Tibial nerve (tissue), 4 donors: ENCODE data around the gene OAS3. TPM values are rescaled to one million over a fixed set of nuclear protein-coding genes. Genes with fewer than 3 reads are reported as not detected.

ENCODE experiments used
- DNase-seq, 2 donors: peaks; one replicate each; pipeline ENCODE4 v3.0.0-alpha.2; 2019; ENCODE audit warnings: low spot score in 2 of 2
- H3K27ac ChIP-seq, 4 donors: fragments of 200-600 bp; sonication (generic) in 3 of 4; one replicate each; pipeline ENCODE4 v1.5.1; 2017 to 2019; ENCODE audit warnings: mild to moderate bottlenecking in 1 of 4
- H3K27me3 ChIP-seq, 2 donors: fragments of 200-600 bp; sonication (generic) in 1 of 2; one replicate each; pipeline versions ENCODE4 v1.5.1 to v1.6.0; 2017 to 2019
- H3K36me3 ChIP-seq, 3 donors: fragments of 200-600 bp; sonication (generic); one replicate each; pipeline ENCODE4 v1.5.1; 2018 to 2019
- H3K4me1 ChIP-seq, 4 donors: fragments of 200-600 bp; sonication (generic) in 3 of 4; one replicate each; pipeline ENCODE4 v1.5.1; 2017 to 2019
- H3K4me3 ChIP-seq, 4 donors: fragments of 200-600 bp; sonication (generic) in 3 of 4; one replicate each; pipeline ENCODE4 v1.5.1; 2017 to 2019; ENCODE audit warnings: mild to moderate bottlenecking in 1 of 4, moderate library complexity in 1 of 4
- H3K9me3 ChIP-seq, 4 donors: fragments of 200-600 bp; sonication (generic) in 3 of 4; one replicate each; pipeline ENCODE4 v1.5.1; 2017 to 2019
- CTCF ChIP-seq, 5 experiments: fragments of 200-600 bp in 3 of 5; fragments of 450-650 bp in 2 of 5; sonication (generic) in 3 of 5; IDR thresholded peaks; one replicate each; pipeline ENCODE4 v1.5.1; 2016 to 2019; ENCODE audit warnings: antibody characterized with exemption in 5 of 5, mild to moderate bottlenecking in 3 of 5, moderate library complexity in 2 of 5
- EP300 ChIP-seq, 2 donors: sonication (generic); formaldehyde crosslinking; IDR thresholded peaks; one replicate each; pipeline ENCODE4 v1.6.1; 2017; ENCODE audit warnings: antibody characterized with exemption in 2 of 2, mild to moderate bottlenecking in 1 of 2
- POLR2A ChIP-seq, 2 donors: fragments of 450-650 bp; IDR thresholded peaks; one replicate each; pipeline ENCODE4 v1.6.1; 2017; ENCODE audit warnings: antibody characterized with exemption in 2 of 2, mild to moderate bottlenecking in 2 of 2, moderate library complexity in 2 of 2
- WGBS, 2 donors: methylation state at CpG; one replicate each; pipeline ENCODE4 v1.1.5; 2018; 5-methylcytosine and 5-hydroxymethylcytosine counted together
- total RNA-seq, 4 donors: library from RNA; depleted of rRNA; stranded (reverse); fragments of >200 nt; gene quantifications; one replicate each; pipeline ENCODE4 v1.1.0, GENCODE V29; 2016

Gene OAS3, protein sequence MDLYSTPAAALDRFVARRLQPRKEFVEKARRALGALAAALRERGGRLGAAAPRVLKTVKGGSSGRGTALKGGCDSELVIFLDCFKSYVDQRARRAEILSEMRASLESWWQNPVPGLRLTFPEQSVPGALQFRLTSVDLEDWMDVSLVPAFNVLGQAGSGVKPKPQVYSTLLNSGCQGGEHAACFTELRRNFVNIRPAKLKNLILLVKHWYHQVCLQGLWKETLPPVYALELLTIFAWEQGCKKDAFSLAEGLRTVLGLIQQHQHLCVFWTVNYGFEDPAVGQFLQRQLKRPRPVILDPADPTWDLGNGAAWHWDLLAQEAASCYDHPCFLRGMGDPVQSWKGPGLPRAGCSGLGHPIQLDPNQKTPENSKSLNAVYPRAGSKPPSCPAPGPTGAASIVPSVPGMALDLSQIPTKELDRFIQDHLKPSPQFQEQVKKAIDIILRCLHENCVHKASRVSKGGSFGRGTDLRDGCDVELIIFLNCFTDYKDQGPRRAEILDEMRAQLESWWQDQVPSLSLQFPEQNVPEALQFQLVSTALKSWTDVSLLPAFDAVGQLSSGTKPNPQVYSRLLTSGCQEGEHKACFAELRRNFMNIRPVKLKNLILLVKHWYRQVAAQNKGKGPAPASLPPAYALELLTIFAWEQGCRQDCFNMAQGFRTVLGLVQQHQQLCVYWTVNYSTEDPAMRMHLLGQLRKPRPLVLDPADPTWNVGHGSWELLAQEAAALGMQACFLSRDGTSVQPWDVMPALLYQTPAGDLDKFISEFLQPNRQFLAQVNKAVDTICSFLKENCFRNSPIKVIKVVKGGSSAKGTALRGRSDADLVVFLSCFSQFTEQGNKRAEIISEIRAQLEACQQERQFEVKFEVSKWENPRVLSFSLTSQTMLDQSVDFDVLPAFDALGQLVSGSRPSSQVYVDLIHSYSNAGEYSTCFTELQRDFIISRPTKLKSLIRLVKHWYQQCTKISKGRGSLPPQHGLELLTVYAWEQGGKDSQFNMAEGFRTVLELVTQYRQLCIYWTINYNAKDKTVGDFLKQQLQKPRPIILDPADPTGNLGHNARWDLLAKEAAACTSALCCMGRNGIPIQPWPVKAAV
- total RNA-seq = 10 to 100 TPM in 2 of 4 donors, 1 to 10 TPM in 2; 5.7 to 16.5 (median 11.3) TPM

GRCh38 chr12:112937741-112938719, at the start of gene OAS3:
OAS3 (plus strand) TSS chr12:112938474; CDS start chr12:112938531, 57 bp downstream.
- H3K4me1 ChIP-seq = peaks cover 3 to 22% (median 13%) of the 10 kb centered on the region in 4 donors
- DNase-seq = peak; percentile 72 to 78
- 8 to 13% methylated on average over 39 to 49 of the region's 50 CpGs for WGBS, 2 donors
- peak within 1 kb of the TSS; percentile 51 to 83 (median 80) for H3K4me3 ChIP-seq
- H3K36me3 ChIP-seq = no peaks in the 10 kb centered on the region
- H3K27me3 ChIP-seq = no peaks in the 10 kb centered on the region
- TF ChIP-seq POLR2A (IDR thresholded peaks at IDR 0.05) (no peak), EP300 (IDR thresholded peaks at IDR 0.05) (peak; percentile 26 to 65), CTCF (IDR thresholded peaks at IDR 0.05) (no peak)
- H3K27ac ChIP-seq = peak within 1 kb of the TSS in 3 of 4 donors; percentile 73 to 84 (median 75)
- H3K9me3 ChIP-seq = no peaks in the 10 kb centered on the region

- no peak for TF ChIP-seq EP300 (IDR thresholded peaks at IDR 0.05)
- TF ChIP-seq CTCF (IDR thresholded peaks at IDR 0.05) = no peak
- no peak for TF ChIP-seq POLR2A (IDR thresholded peaks at IDR 0.05)
- Histone ChIP-seq H3K36me3 (no peaks in the 10 kb centered on the region), H3K9me3 (no peaks in the 10 kb centered on the region), H3K4me1 (no peaks in the 10 kb centered on the region), H3K27me3 (no peaks in the 10 kb centered on the region), H3K4me3 (no peak overlapping the region), H3K27ac (no peak overlapping the region)
- DNase-seq = no peak
- WGBS, 2 donors = 53 to 69% methylated on average over 6 of the region's 6 CpGs
These were observed 46.9 kb upstream of the OAS3 start for GRCh38 chr12:112891093-112892024.

DNA sequence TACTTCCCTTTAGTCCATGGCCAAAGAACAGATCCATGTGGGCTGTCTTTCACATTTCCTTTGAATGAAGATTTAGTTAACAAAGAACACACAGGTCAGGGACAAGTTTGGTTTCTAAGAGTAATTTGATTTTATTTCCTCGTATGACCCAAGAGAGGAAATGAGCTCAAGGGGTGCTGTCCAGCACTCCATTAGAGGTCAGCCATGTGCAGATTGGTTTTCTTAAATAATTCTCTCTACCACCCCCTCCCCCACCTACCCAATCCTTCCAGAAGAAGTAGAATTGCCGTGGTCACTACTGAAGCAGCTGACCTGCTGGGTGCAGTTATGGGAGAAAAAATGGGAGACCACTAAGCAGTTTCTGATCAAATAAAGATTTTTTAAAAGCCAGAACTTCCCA, 45.4 kb upstream of the OAS3 start:
- Histone ChIP-seq H3K4me3 (no peak overlapping the region), H3K27me3 (no peaks in the 10 kb centered on the region), H3K36me3 (no peaks in the 10 kb centered on the region), H3K9me3 (no peaks in the 10 kb centered on the region), H3K27ac (no peak overlapping the region), H3K4me1 (no peaks in the 10 kb centered on the region)
- DNase-seq = no peak
- 7 to 25% methylated on average over 2 of the region's 2 CpGs for WGBS, 2 donors
- TF ChIP-seq CTCF (IDR thresholded peaks at IDR 0.05) (no peak), EP300 (IDR thresholded peaks at IDR 0.05) (no peak)

GRCh38 chr12:112894128-112894527, 44.1 kb upstream of the OAS3 start:
- DNase-seq = no peak
- Histone ChIP-seq H3K4me1 (no peaks in the 10 kb centered on the region), H3K27me3 (no peaks in the 10 kb centered on the region), H3K9me3 (no peaks in the 10 kb centered on the region), H3K36me3 (no peaks in the 10 kb centered on the region), H3K4me3 (no peak overlapping the region), H3K27ac (no peak overlapping the region)
- TF ChIP-seq CTCF (IDR thresholded peaks at IDR 0.05) (no peak), POLR2A (IDR thresholded peaks at IDR 0.05) (no peak), EP300 (IDR thresholded peaks at IDR 0.05) (no peak)
